ENCODE data around the gene CCDC188.

CCDC188 gene

DNA sequence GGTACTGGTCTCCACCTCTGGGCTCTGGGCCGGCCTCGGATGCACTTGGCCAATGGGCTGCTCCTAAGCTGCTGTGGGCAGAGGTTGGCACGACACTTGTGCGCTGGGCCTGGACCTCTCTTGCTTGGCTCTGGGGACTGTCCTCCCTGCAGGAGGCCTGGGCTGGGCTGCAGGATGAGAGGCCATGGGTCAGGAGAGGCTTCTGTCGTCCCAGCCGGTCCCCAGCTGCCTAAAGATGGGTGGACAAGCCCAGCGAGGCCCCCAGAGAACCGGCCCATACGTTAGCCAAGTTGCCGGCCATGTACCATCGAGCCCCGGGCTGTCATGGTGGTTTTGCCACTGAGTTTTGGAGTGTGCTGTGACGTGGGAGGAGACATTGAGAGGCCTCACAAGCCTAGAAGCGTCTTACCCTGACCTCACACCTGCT is 1.6 kb upstream of the CCDC188 start:
- no peaks in the 10 kb centered on the region for H3K36me3 ChIP-seq (ENCODE audit: control insufficient read depth, insufficient read depth, low read length)
- no peak overlapping the region for H3K4me3 ChIP-seq (ENCODE audit: low read length)
- peaks cover 5% of the 10 kb centered on the region for H3K4me1 ChIP-seq (ENCODE audit: control insufficient read depth, insufficient read depth, low read length)
- H3K9me3 ChIP-seq (ENCODE audit: control insufficient read depth, low read length) = no peaks in the 10 kb centered on the region
- H3K27me3 ChIP-seq (ENCODE audit: control insufficient read depth, insufficient read depth, low read length) = peaks cover 1% of the 10 kb centered on the region
- H3K9ac ChIP-seq (ENCODE audit: low read length) = no peak overlapping the region

DNA sequence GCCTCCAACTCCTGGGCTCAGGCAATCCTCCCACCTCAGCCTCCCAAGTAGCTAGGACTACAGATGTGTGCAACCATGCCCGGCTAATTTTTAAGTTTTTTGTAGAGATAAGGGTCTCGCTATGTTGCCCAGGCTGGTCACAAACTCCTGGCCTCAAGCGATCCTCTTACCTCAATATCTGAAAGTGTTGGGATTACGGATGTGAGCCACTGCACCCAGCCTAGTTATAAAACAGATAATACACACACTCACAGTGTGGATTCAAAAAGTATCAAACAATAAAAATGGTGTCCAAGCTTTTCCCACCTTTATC is 377 bp upstream of the CCDC188 start:
- H3K9ac ChIP-seq (ENCODE audit: low read length) = no peak overlapping the region
- no peaks in the 10 kb centered on the region for H3K36me3 ChIP-seq (ENCODE audit: control insufficient read depth, insufficient read depth, low read length)
- no peak overlapping the region for H3K4me3 ChIP-seq (ENCODE audit: low read length)
- H3K4me1 ChIP-seq (ENCODE audit: control insufficient read depth, insufficient read depth, low read length) = no peaks in the 10 kb centered on the region
- H3K9me3 ChIP-seq (ENCODE audit: control insufficient read depth, low read length) = no peaks in the 10 kb centered on the region
- no peaks in the 10 kb centered on the region for H3K27me3 ChIP-seq (ENCODE audit: control insufficient read depth, insufficient read depth, low read length)

DNA sequence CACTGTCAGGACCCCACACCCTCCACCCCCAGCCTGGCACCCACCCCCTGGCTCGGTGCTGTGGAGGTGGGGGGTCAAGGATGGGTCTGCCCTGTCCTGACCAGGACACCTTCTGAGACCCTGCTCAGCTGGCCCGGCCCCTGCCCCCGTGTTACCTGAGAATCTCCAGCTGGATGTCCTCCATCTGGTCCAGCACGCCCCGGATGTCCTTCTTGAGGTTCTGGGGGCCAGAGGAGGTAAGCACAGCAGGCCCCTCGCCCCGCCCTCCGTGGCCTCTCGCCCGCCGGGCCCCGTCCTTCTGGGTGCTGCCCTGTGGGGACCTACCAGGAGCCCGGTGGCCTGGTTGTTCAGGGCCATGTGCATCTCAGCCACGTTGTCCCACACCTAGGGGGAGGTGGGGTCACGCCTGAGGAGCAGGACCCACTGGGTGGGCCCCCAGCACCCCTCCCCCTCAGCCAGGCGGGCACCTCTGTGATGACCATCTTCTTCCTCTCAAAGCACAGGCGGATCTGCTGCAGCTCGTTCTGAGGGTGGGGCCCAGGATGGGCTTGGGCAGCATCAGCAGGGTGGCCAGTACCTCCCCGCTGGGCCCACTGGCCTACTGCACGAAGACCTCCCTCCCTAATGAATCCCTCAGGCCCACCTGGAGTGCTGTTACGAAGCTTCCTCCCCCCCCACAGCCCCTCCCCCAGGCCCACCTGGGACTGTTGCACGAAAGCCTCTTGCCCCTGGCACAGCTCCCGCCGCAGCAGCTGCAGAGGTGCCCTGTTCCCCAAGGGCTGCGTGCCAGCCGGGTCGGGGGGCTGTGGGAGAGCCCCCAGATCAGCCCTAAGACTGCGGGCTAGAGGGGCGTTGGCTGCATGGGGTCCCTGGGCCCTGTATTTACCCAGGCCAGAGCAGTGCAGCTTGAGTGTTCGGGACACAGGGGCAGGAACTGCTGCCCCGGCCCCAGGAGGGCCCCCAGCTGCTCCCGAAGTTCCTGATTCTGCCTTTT is 1.3 kb downstream of the CCDC188 start:
- no peaks in the 10 kb centered on the region for H3K36me3 ChIP-seq (ENCODE audit: control insufficient read depth, insufficient read depth, low read length)
- H3K9ac ChIP-seq (ENCODE audit: low read length) = no peak overlapping the region
- H3K9me3 ChIP-seq (ENCODE audit: control insufficient read depth, low read length) = no peaks in the 10 kb centered on the region
- no peaks in the 10 kb centered on the region for H3K4me1 ChIP-seq (ENCODE audit: control insufficient read depth, insufficient read depth, low read length)
- H3K4me3 ChIP-seq (ENCODE audit: low read length) = no peak overlapping the region
- no peaks in the 10 kb centered on the region for H3K27me3 ChIP-seq (ENCODE audit: control insufficient read depth, insufficient read depth, low read length)

DNA sequence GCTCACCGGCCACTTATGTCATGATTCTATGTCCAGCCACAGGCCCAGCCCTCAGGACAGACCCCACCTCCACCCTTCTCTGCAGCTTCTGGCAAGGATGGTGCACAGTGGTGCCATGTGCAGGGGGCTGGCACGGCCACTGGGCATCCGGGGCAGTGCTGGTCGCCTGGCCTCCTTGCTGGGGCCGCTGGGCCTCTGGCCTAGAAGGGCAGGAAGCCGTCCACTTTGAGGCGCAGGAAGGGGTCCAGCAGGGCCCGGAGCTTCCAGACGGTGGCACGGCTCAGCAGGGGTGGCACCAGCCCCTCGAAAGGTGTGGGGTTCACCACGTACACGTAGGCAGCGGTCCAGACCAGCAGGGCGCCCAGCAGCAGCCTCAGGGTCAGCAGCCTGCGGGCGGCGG is 2.4 kb downstream of the CCDC188 start:
- H3K36me3 ChIP-seq (ENCODE audit: control insufficient read depth, insufficient read depth, low read length) = no peaks in the 10 kb centered on the region
- H3K9ac ChIP-seq (ENCODE audit: low read length) = no peak overlapping the region
- H3K27me3 ChIP-seq (ENCODE audit: control insufficient read depth, insufficient read depth, low read length) = no peaks in the 10 kb centered on the region
- H3K9me3 ChIP-seq (ENCODE audit: control insufficient read depth, low read length) = no peaks in the 10 kb centered on the region
- H3K4me3 ChIP-seq (ENCODE audit: low read length) = no peak overlapping the region
- H3K4me1 ChIP-seq (ENCODE audit: control insufficient read depth, insufficient read depth, low read length) = no peaks in the 10 kb centered on the region

DNA sequence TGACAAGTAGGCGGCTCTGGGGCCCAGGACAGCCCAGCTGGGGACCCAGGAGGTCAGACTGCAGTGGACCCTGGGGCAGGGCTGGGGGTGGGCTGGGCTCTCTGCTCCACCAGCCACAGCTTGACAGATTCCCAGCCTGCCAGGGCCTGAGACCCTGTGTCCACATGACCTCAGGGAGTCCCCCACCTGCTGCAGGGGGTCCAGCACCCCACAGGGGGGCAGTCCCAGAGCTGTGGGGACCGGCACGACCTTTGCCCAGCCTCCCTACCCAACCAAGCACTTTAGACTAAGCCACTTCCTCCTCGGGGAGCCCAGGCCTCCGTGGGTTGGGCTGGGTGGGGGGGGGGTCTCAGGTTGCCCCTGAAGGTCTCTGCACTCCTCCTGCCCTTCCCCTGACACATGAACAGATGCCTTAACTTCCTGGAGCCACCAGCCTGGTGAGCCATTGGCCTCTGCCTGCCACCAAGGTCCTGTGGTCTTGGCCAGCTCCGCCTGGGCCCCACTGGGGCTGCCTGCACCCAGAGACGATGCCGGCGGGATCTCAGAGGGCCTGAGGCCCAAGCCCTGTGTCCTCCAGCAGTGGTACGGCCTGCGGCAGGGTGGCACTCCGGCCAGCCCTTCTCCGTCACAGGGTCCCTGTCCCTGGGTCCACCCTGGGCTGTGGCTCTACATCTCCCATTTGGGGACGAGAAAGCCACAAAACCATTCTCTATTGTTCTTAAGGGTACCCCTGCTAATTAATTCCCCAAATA is 3.4 kb downstream of the CCDC188 start:
- Histone ChIP-seq H3K4me1 (ENCODE audit: control insufficient read depth, insufficient read depth, low read length) (no peaks in the 10 kb centered on the region), H3K9me3 (ENCODE audit: control insufficient read depth, low read length) (no peaks in the 10 kb centered on the region), H3K4me3 (ENCODE audit: low read length) (no peak overlapping the region), H3K36me3 (ENCODE audit: control insufficient read depth, insufficient read depth, low read length) (no peaks in the 10 kb centered on the region), H3K27me3 (ENCODE audit: control insufficient read depth, insufficient read depth, low read length) (no peaks in the 10 kb centered on the region), H3K9ac (ENCODE audit: low read length) (no peak overlapping the region)

DNA sequence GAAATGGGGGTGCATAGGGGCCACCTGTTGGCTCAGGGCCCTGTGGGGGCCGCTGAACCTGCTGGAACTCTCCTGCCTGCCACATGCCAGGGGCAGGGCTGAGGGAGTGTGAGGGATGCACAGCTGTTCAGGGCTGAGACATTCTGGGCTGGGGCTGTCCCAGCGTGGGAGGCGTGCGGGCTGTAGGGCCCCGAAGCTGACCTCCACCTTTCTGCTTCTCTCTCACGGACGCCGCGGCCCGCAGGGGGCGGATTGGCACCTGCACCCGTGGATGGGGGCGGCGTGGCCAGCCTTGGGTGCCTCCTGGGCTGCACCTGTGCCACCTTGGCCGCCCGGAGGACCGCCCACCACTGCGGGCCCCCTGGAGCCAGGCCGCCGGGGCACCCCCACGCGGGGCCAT is 4.1 kb downstream of the CCDC188 start:
- Histone ChIP-seq H3K4me1 (ENCODE audit: control insufficient read depth, insufficient read depth, low read length) (no peaks in the 10 kb centered on the region), H3K4me3 (ENCODE audit: low read length) (no peak overlapping the region)

DNA sequence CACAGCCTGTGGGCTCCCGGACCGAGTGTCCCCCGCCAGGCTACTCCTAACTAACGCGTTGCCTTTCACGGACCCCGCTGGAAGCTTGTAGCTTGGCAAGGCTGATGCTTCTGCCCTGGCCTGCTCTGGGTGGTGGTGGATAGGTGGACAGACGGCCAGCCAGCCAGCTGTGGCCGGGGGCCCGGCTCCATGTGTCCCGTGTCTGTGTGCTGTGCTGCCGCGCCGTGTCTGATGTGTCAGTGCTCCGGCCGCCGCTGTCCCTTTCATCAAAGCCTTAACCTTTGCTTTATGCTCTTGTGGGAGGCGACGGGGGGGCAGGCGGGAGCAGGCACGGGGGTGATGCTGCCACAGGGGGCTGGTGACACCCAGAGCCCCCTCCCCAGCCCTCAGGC is 5.0 kb downstream of the CCDC188 start:
- Histone ChIP-seq H3K4me3 (ENCODE audit: low read length) (no peak overlapping the region), H3K9ac (ENCODE audit: low read length) (no peak overlapping the region), H3K27me3 (ENCODE audit: control insufficient read depth, insufficient read depth, low read length) (no peaks in the 10 kb centered on the region), H3K4me1 (ENCODE audit: control insufficient read depth, insufficient read depth, low read length) (no peaks in the 10 kb centered on the region), H3K36me3 (ENCODE audit: control insufficient read depth, insufficient read depth, low read length) (no peaks in the 10 kb centered on the region), H3K9me3 (ENCODE audit: control insufficient read depth, low read length) (no peaks in the 10 kb centered on the region)

More for the DNA sequence above, 4.1 kb downstream of the CCDC188 start:
- Histone ChIP-seq H3K27me3 (ENCODE audit: control insufficient read depth, insufficient read depth, low read length) (no peaks in the 10 kb centered on the region), H3K36me3 (ENCODE audit: control insufficient read depth, insufficient read depth, low read length) (no peaks in the 10 kb centered on the region), H3K9ac (ENCODE audit: low read length) (no peak overlapping the region), H3K9me3 (ENCODE audit: control insufficient read depth, low read length) (no peaks in the 10 kb centered on the region)

DNA sequence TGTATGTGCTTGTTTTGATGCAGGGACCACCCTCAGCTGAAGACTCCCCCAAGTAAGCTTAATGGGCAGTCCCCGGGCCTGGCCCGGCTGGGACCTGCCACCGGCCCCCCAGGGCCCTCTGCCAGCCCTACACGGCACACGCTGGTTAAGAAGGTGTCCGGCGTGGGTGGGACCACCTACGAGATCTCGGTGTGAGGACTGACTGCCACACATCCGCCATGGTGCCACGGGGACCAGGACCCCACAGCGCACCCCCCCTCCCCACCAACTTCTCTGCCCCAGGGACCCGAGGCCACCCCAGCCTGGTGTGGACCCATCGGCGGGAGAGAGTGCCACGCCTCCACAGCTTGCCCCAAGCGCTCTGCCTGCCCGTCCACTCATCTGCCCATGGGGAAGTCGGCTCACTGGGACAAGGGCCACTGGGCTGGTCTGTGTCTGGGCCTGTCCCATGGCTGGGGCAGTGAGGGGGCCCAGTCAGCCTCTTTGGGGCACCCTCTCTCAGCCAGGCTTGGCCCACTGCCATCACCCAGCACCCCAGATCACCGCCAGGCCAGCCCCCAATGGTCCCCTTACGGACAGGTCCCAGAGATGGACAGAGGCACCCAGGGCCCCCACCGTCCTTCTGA is 5.5 kb downstream of the CCDC188 start:
- Histone ChIP-seq H3K9ac (ENCODE audit: low read length) (no peak overlapping the region), H3K36me3 (ENCODE audit: control insufficient read depth, insufficient read depth, low read length) (no peaks in the 10 kb centered on the region), H3K9me3 (ENCODE audit: control insufficient read depth, low read length) (no peaks in the 10 kb centered on the region), H3K27me3 (ENCODE audit: control insufficient read depth, insufficient read depth, low read length) (no peaks in the 10 kb centered on the region), H3K4me1 (ENCODE audit: control insufficient read depth, insufficient read depth, low read length) (no peaks in the 10 kb centered on the region), H3K4me3 (ENCODE audit: low read length) (no peak overlapping the region)

DNA sequence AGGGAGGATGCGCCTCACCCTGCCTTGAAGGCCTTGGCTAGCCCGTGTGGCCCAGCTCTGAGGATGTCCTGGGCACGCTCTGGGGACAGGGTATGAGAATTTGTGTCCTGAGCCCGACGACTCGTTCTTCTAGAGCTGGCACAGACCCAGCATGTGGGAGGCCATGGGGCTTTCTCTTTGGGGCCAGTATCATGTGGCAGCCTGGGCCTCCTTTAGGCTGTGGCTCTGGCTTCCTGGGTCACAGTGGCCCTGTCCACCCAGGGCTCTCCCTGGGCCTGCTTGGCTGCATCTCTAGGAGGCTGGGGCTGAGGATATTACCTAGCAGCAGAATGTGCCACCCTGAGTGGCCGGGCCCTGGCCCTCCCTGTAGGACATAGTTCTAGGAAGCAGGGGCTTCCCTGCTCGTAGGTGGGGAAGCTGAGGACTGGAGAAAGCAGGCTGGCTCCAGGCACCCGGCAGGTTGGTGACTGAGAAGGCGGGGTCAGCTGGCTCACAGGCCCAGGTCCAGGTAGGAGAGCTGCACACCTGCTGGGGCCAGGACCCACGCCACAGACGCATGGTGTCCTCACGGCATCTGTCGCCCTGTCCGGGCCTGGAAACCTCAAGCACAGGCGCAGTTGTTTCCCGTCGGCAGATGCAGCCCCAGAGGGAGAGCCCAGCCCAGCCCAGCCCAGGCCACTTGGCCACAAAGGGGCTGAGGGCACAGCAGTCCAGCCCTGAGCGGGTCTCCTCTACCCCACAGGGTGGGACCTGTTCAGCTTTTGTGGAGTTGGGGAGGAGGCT is 6.8 kb downstream of the CCDC188 start:
- Histone ChIP-seq H3K27me3 (ENCODE audit: control insufficient read depth, insufficient read depth, low read length) (no peaks in the 10 kb centered on the region), H3K9me3 (ENCODE audit: control insufficient read depth, low read length) (no peaks in the 10 kb centered on the region), H3K4me1 (ENCODE audit: control insufficient read depth, insufficient read depth, low read length) (no peaks in the 10 kb centered on the region), H3K36me3 (ENCODE audit: control insufficient read depth, insufficient read depth, low read length) (no peaks in the 10 kb centered on the region), H3K9ac (ENCODE audit: low read length) (no peak overlapping the region), H3K4me3 (ENCODE audit: low read length) (no peak overlapping the region)

DNA sequence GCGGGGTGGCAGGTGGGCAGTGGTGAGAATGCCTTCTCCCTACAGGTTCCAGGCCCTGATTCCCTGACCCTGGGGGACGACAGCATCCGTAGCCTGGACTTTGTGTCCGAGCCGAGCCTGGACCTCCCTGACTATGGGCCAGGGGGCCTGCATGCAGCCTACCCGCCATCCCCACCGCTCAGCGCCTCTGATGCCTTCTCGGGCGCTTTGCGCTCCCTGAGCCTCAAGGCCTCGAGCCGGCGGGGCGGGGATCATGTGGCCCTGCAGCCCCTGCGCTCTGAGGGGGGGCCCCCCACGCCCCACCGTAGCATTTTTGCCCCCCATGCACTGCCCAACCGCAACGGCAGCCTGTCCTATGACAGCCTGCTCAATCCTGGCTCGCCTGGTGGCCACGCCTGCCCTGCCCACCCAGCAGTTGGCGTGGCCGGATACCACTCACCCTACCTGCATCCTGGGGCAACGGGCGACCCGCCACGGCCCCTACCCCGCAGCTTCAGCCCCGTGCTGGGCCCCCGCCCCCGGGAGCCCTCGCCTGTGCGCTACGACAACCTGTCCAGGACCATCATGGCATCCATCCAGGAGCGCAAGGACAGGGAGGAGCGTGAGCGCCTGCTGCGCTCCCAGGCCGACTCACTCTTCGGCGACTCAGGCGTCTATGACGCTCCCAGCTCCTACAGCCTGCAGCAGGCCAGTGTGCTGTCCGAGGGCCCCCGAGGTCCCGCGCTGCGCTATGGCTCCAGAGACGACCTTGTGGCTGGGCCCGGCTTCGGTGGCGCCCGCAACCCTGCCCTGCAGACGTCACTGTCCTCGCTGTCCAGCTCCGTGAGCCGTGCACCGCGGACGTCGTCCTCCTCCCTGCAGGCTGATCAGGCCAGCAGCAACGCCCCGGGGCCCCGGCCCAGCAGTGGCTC is 7.9 kb downstream of the CCDC188 start:
- H3K4me3 ChIP-seq (ENCODE audit: low read length) = no peak overlapping the region
- H3K9ac ChIP-seq (ENCODE audit: low read length) = no peak overlapping the region
- peaks cover under 1% of the 10 kb centered on the region for H3K4me1 ChIP-seq (ENCODE audit: control insufficient read depth, insufficient read depth, low read length)
- no peaks in the 10 kb centered on the region for H3K9me3 ChIP-seq (ENCODE audit: control insufficient read depth, low read length)
- H3K36me3 ChIP-seq (ENCODE audit: control insufficient read depth, insufficient read depth, low read length) = no peaks in the 10 kb centered on the region
- no peaks in the 10 kb centered on the region for H3K27me3 ChIP-seq (ENCODE audit: control insufficient read depth, insufficient read depth, low read length)

Data from mucosa of stomach (tissue), 1 donor.